HG02840 (cell line): ENCODE data around the gene CIRBP.

Source experiments
- ATAC-seq: cut with Tn5 transposase; IDR thresholded peaks from one replicate; pipeline ENCODE4 v1.9.1; 2021; ENCODE audit warnings: mild to moderate bottlenecking, moderate library complexity, moderate number of reproducible peaks; ENCODE audit not compliant: unreplicated experiment, low FRiP score

Gene CIRBP

DNA sequence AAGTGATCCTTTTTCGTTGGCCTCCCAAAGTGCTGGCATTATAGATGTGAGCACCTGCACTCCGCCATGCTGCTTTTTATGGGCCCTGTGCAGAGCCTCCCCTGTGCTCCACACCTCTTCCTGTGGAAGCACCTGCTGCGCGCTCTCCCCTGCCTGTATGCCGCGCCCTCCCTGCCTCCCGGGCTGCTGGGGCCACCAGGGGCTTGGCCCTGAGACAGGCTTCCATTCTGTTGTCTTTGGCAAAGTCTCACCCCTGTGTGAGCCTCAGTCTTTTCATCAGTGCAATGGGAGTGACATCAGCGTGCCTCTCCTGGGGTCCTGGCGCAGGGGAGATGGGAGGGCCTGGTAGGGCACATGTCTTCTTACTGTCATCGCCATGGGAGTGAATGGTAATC, 7.5 kb downstream of the CIRBP start:
- no peak for ATAC-seq

GRCh38 chr19:1277061-1277460, 7.9 kb downstream of the CIRBP start:
- ATAC-seq = no peak

GRCh38 chr19:1278074-1278473, 8.9 kb downstream of the CIRBP start:
- ATAC-seq = no peak

DNA sequence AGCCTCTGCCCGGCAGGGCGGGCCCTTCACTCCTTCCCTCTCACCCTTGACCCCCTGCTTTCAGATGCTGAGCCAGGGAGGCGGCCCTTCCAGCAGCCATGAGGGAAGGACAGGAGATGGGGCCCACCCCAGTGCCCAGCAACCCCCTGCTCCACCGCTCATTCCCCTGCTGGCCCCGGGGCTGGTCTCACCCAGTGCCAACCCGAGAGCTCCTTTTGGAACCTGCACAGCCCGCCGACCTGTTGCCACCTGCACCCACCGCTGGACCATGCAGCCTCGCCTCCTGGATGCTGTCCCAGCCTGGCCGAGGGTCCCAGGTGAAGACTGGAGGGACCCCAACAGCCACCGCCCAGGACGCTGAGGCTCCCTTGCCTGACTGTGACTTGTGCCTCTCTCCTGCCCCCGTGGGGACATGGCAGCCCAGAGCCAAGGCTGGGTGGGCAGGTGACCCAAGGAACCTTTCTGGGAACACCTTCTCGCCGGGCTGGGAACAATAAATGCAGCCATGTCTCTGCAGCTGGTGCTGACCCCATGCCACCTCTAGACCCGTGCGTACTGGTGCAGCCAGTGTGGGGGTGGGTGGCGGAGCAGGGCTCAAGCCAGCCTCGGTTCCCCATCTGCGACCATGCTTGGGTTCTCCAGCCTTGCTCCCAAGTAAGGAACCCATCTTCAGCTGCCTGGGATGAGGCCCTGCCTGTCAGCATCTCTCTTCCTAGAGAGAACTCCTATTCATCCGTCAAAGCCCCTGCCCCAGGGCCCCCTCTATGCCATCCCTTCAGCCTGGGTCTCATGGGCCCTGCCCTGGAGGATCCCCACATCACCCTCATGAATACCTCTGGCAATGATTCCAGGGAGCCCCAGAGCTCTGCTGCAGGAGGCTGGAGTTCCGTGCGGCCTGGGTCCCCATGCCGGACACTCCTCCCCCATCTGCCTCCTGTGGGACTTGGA, 9.9 kb downstream of the CIRBP start:
- no peak for ATAC-seq

DNA sequence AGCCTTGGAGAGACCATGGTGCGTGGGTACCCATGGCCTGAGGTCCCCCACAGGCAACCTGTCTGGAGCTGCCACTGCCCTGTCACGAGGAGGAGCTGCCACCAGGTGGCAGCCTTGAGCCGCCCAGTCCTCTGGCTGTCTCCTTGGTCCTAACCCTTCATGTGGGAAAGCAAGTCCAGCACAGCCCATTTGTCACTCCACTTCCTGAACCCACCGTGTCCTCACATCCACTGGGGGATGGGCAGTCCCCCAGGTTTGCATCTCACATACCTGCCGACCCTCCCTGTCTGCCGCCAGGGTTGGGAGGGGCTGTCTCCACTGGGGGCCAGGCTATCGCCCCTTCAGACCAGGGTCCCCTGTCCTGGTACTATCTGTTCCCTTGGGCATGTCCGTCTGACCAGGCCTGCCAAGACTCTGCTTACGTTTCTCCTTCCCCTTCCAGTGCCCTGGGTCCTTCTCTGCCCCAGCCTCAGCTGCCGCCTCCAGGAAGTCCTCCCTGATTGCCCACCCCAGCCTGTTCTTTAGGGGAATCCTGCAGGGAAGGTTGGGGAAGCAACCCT, 10.7 kb downstream of the CIRBP start:
- ATAC-seq = no peak

DNA sequence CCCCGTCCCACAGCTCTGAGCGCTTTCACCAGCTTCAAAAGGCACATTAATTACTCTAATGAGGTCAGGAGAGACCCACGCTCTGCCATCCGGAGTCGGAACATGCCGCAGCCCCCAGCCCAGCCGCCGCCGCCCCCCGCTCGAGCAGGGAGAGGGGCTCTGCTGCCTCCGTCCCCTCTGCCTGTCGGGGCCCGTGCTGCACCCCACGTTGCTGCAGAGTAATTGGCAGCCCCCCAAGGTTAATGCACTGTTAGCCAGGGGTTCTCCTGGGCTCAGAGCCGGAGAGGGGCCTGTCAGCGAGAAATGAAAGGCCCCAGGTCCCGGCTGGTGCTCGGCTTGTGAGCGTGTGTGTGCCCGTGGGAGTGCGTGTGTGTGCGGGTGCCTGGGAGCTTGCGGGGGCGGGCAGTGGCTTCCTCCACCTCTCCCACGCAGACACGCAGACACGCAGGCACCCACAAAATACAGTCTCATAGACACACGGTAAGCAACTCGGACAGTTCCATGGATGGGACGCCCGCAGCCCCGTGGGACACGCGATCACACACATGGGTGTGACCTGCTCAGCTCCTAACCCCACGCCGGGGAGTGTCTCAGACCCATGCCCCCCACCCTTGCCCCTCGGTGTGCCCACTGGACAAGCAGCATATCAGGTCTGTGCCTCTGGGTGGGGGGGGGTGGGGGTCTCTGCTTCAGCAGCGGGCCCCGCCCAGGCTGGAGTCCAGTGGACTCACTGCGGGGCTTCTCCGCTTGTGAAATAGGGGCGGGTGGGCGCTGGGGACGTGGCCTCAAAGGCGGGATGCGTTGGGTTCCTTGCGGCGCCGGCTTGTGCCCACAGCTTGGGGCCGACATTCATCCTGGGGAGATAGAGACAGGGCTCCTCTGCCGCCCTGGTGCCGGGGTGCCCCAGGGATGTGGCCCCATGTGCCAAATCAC, 11.8 kb downstream of the CIRBP start:
- ATAC-seq = no peak

DNA sequence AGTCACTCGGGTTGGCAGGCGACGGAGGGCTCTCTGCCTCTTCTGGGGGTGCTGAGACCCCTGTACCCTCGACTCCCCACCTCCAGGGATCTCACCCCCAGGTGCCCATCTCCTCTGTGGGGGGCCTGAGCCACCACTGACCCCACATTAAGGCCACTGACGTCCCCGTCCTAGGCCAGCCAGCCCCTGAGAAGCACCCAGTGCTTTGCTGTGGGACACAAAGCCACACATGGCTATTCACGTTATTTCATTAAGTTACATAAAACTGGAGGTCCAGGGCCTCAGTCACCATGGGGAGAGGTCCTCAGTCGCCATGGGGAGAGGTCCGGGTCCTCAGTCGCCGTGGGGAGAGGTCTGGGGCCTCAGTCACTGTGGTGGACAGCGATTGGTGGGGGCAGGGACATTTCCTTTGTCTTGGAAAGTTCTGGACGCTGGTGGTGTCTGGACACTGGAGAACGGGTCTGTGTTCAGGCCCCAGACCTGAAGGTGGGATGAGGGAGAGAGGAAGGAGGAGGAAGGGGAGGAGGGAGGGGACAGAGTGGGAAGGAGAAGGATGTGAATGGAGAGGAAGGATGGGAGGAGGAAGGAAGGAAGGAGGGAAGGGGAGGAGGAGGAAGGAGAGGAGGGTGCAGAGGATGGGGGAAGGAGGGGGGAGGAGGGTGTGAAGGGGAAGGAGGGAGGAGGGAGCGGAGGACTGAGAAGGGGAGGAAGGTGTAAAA, 12.6 kb downstream of the CIRBP start:
- ATAC-seq = no peak

DNA sequence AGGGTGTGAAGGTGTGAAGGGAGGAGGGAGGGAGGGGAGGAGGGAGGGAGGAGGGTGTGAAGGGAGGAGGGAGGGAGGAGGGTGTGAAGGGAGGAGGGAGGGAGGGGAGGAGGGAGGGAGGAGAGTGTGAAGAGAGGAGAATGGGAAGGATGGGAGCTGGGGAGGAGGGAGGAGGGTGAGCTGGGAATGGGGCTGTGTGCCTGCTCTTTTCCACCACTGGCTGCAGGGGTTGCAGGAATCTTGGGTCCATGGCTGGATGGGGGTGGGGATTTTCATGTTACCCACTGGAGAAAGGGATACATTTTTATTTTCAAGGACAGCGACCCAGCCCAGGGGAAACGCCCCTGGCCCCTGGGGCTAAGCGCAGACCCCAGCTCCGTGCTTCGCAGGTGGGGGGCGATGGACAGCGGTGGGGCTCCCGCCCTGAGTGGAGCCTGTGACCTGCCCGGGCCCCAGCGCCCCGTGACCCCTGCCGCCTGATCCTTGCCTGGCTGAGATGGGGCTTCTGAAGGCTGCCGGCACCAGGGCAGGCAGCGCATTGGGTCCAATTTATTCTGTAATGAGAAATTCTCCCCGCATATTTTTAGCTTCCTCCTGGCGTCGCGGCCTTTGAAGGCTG, 13.6 kb downstream of the CIRBP start:
- no peak for ATAC-seq

DNA sequence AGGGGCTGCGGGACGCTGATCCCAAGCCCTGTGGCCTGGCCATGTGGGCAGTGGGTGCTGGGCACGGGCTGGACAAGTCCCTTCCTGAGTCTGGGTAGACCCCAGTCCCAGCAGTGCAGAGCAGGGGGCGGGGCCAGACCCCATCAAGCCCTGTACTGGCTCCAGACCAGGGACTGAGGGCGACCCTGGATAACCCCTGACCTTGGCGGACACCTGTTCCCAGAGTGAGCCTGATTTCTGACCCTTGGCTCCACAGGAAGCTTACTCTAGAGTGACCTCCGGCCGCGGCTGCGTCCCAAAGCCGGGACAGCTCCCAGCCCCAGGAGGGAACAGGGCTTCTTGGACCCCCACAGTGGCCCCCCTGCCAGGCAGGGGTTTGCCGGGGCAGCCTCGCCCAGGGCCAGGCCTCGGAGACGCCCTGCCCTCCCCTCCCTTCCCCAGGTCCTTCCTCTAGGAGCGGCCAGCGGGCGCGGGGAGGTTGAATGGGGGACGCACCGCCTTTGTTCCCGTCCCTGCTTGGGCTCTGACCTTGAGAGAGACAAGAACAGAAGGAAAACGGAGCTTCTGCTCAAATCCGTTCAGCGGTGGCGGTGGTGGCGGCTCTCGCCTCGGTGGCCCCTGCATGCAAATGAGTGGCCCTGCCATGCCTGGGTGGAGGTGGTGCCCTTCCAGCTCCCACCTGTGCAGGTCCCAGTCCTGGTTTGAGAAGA, 14.2 kb downstream of the CIRBP start:
- ATAC-seq = no peak

GRCh38 chr19:1283917-1284292, 14.8 kb downstream of the CIRBP start:
- no peak for ATAC-seq

DNA sequence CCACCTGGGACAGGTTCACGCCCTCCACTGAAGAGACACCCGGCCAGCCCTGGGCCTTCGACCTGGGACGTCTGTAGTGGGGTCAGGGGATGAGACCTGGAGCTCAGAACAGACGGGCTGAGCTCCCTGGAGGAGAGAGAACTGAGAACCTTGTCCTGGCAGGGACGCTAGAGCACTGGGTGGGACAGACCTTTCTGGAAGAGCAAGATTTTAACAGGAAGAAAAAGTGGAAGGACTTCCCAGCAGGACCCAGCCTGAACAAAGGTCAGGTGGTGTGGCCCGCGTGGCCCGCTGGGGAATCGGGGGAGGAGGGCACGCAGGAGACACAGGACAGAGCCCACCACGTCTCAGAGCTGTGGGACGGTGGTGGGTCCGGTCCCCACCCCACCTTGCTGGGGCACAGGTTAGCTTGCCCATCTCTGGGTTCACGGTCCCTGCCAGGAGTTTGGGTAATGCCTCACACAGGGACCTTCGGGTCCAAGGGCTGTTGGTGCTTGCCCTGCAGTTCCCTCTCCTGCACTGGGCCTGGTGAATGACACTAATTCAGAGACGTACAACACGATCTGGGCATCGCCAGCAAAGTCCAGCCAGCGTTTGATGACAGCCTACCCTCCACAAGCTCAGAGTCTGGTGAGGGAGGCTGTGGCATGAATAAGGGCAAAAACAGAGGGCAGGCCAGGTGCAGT, 15.3 kb downstream of the CIRBP start:
- ATAC-seq = no peak

DNA sequence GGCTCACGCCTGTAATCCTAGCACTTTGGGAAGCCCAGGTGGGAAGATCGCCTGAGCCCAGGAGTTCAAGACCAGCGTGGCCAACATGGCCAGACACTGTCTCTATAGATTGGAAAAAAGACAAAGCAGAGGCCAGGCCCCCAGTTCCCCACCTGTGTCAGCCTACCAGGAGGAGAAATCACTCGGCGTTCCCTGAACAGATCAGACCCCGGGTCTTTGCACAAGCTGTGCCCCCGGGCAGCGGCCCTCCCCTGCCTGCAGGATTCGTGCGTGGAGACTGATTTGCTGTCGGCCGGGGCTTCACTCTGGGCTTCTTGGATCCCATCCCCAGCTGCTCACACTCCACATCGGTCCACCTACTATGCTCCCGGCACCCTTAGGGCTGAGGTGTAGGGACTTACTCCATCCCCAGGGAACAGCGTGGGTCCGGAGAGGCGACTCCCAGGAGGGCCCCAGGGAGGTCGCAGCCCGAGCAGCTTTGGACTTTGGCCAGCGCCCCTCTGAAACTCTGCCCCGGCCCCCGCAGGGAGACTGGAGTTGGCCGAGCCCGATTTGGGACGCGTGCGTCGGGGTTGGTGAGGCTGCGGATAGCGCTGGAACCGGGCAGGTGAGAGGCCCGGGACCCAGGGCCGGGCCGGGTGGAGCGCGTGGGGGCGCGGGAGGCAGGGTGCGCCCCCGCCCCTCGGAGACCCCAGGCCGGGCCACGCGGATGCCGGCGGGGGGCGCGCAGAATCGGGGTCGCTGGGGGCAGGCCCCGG, 16.0 kb downstream of the CIRBP start:
- no peak for ATAC-seq

DNA sequence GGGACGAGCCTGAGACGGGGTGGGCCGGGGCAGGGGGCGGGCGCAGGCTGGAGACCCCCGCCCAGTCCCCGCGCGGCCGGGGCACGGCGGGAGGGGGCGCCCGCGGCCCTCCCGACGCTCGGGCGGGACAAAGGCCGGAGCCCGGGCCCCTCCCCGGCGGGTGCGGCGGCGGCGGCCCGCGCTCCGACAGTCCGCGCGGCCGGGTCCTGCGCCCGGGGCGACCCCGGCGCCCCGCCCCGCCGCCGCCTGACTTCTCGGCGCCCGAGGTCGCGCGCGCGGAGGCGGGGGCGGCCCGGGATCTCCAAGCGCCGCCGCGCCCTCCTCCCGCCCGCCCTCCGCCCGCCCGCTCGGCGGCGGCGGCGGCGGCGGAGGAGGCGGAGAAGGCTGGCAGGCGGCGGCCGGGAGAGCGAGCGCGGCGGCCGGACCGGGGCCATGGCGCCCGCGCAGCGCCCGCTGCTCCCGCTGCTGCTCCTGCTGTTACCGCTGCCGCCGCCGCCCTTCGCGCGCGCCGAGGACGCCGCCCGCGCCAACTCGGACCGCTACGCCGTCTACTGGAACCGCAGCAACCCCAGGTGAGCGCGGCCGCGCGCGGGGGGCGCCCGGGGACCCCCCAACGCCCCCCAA, 16.7 kb downstream of the CIRBP start, which contains the start of gene EFNA2:
TSS of gene EFNA2 (plus strand) at position 137 of the 624 bp plus-strand sequence. CDS start at position 433, 296 bp downstream.
- no peak for ATAC-seq

GRCh38 chr19:1286487-1287353, 17.6 kb downstream of the CIRBP start:
- ATAC-seq = no peak

GRCh38 chr19:1287354-1288225, 18.5 kb downstream of the CIRBP start:
- ATAC-seq = no peak

GRCh38 chr19:1288226-1288612, 19.1 kb downstream of the CIRBP start:
- ATAC-seq = no peak
